Measurements from ENCODE around the gene FAM114A1.

- TF ChIP-seq CTCF (IDR thresholded peaks at IDR 0.05): no peak
- no peak for TF ChIP-seq TCF7L2 (IDR thresholded peaks at IDR 0.05; ENCODE audit: low read depth, low read length)
Observed at GRCh38 chr4:38944440-38944839, 76.8 kb downstream of the FAM114A1 start.
